Activated T-cell treated with anti-CD3 and anti-CD28 coated beads for 48 hours (primary cell): ENCODE data around the gene SDCCAG8.

ENCODE experiments used
- DNase-seq: peaks from one replicate; pipeline ENCODE4 v3.0.0-alpha.2; 2020; ENCODE audit warnings: low read depth

The SDCCAG8 gene

DNA sequence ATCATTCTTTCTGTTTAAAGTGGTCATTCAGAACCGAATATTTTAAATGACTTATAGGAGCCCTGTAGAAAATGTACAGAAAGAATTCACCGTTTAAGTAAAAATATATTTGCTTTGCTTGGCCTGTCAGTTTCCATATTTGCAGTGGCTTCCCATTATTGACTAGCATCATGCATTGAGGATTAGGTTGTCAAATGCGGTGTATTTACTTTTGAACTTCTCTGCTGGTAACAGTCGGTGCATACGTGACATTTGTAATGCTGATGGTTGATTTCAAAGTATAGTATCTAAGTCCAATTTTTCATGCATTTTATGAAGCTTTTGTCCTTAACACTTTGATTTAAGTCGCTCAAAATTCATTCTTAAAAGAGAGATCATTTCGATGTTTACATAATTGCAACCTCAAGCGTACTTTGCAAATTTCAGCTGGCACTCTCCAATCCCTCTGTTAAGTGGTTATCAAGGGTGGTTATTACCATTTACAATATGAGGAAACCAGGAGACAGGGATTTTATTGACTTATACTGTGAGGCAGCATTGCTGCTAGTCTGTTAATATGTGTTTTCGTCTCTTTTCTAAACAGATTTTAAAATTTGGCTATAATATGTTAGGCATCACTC is 201.6 kb downstream of the SDCCAG8 start:
- DNase-seq: no peak

- DNase-seq: no peak
Measured at GRCh38 chr1:243459059-243459458, 203.2 kb downstream of the SDCCAG8 start.

GRCh38 chr1:243461700-243462099 is 205.9 kb downstream of the SDCCAG8 start:
- DNase-seq: no peak

GRCh38 chr1:243462929-243463697 is 207.3 kb downstream of the SDCCAG8 start:
- no peak for DNase-seq

DNA sequence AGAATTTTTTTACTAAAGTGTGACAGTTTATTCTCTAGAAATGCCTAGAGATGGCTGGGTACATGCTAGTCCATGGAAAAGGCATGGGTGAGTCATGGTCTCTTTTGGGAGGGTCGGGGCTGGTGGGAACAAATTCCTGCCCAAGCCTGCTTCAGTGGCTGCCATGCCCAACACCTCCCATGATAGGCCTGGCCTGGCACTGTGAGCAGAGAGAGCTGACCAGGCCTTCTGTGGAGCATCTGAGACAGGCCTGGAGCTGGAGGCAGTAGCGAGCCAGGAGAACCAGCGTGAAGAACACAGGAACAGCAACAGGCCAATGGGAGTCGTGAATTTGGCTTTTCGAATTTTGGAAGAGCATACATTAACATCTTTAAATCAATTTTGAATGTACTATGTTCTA is 209.2 kb downstream of the SDCCAG8 start:
- no peak for DNase-seq

GRCh38 chr1:243465738-243466137 is 209.9 kb downstream of the SDCCAG8 start:
- no peak for DNase-seq

GRCh38 chr1:243469497-243469896 is 213.7 kb downstream of the SDCCAG8 start:
- no peak for DNase-seq

- no peak for DNase-seq
Measured at GRCh38 chr1:243470502-243470901, 214.7 kb downstream of the SDCCAG8 start.

- DNase-seq: no peak
Measured at GRCh38 chr1:243471026-243471685, 215.3 kb downstream of the SDCCAG8 start.

- no peak for DNase-seq
Measured at GRCh38 chr1:243471754-243472745, 216.2 kb downstream of the SDCCAG8 start.

GRCh38 chr1:243473227-243474135 is 217.6 kb downstream of the SDCCAG8 start:
- DNase-seq: no peak

- no peak for DNase-seq
Measured at GRCh38 chr1:243474136-243474881, 218.5 kb downstream of the SDCCAG8 start.

- DNase-seq: no peak
Measured at GRCh38 chr1:243474906-243475305, 219.1 kb downstream of the SDCCAG8 start.

DNA sequence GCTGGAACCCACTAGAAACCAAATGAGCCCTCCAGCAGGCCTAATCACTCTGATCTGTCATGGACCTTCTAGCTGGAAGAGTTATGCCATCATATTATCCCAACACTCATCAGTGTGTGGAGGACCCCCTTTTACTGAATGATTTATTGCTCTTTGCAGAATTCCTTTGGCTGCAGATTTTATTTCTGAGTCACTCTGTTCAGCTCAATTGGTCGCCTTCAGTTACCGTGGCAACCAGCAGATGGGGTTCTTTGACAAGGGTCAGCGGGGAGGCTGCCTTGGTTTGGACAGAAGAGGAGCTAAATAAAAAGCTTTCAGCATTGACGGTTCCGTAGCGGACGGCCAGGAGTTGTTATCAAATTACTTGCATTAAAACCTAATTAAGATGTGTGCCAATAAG is 220.1 kb downstream of the SDCCAG8 start:
- no peak for DNase-seq

DNA sequence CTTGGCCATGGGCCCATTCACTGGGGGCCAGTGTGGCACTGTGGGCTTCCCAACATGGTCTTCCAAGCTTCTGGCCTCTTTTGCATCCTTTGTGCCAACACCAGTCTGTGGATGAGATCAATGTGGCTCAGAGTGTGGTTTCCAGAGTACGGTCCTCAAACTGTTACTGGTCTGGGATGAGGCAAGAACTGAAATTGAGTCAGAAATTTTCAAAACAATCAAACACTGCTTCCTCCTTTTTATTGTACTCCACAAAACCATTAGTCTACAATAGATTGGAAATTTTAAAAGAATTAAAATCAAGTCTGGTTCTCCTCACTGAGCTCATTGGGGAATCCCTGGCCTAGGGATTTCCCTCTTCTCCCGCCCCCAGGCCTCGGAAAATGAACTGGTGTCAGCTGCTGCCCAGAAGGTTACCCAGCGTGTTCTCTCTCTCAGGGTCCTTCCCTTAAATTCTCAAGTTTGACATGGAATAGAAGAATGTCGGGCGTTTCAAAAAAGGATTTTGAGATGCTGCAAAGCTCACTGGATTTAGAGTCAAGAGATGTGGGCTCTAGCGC is 222.0 kb downstream of the SDCCAG8 start:
- DNase-seq: no peak

- DNase-seq: no peak
Measured at GRCh38 chr1:243481101-243481500, 225.3 kb downstream of the SDCCAG8 start.

DNA sequence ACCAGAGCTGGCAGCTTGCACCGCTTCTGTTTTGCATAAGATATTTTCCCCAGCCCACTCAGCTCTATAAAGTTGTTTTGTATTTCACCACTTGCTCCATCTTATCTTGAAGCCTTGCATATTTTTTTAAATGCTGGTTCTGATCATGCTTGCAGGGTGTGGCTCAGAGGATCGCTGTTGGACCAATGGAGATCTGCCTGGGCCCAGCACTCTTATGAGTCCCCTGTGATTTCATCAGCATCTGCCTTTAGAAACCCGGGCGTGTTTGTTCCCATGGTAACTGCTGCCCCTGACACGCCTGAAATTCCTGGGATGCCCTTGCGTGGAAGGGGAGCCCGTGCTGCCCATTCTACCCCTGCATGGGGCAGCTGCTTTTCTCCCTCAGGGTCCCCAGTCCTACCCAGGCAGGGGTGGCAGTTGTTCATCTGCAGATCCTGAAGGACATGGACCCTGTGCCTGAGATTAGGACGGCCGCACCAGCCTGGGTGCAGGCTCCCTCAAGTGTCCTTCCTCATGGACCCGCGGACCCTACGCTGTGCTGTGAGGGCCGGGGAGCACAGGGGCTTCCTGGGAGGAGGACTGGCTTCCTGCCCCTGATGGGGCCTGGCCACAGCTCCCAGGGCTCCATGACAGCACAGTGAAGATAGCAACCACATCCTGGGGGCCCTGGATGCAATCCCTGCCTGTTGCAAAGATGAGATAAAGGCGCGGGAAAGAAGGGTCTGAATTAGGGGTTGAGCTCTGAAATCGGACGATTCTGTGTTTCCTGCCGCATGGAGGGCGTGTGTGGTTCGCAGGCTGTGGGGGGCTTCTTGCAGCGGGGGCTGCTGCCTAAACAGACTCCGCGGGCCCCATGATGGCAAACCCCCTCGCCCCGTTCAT is 226.5 kb downstream of the SDCCAG8 start:
- DNase-seq: no peak

DNA sequence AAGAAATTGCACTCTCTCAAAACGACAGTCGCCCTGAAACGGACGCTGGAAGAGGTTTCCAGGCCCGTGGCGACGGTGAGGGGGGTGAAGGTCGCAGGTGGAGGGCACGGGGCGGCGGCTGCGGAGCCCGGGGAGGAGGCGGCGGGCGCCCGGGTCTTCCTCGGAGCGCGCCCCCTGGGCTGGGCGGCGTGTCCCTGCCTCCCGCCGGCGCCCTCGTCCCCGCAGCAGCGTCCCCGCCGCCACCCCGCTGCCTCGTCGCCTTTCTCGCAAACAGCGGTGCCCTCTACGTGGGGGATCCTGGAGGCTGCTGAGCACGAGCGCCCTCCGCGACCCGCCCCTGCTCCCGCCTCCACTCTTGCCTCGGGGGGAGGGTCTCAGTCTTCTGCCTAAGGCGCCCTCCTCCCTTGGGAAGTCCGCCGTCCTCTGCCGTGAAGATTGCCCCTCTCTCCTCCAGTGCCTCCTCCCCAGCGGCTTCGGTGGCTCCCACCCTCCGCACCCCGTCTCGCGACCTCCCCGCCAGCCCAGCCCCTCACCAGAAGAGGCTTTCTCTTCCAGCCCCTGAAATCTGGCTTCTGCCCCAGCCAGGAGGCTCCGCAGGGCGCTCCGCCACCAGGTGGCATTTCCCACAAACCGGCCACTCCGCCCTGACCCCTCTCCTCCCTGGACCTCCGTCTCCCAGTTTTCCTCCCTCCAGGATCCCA is 227.4 kb downstream of the SDCCAG8 start:
- no peak for DNase-seq
